IMR-90 (cell line): ENCODE results near the gene DSTYK. TPM values are rescaled to one million over a fixed set of nuclear protein-coding genes. Genes with fewer than 3 reads are reported as not detected.

Experiments used
- ATAC-seq: fragments of 200-7000 bp; cut with Tn5 transposase; 2 replicates; pipeline ENCODE4 v1.9.1; 2020; ENCODE audit warnings: low read depth, mild to moderate bottlenecking, moderate library complexity
- BruUV-seq: library from RNA; stranded (reverse); fragments of 400-500 nt; replicated peaks from 2 replicates; lab custom pipeline; 2021; lab: Mats Ljungman, UMichigan
- CTCF ChIA-PET: fragments of 300-600 bp; formaldehyde crosslinking; extraction: SDS; loops from one replicate; lab custom pipeline; 2021; ENCODE audit warnings: antibody characterized with exemption; lab: Yijun Ruan, JAX
- POLR2A ChIA-PET: fragments of 300-600 bp; sonication (Branson Sonifier 250); formaldehyde crosslinking; loops from one replicate; lab custom pipeline; 2022; ENCODE audit warnings: antibody characterized with exemption; ENCODE audit not compliant: unreplicated experiment; lab: Charles Lee
- DNase-seq: peaks from one replicate; pipeline ENCODE4 v3.0.0; 2013
- H2AFZ ChIP-seq: replicated peaks from 2 replicates; pipeline ENCODE3; 2013; ENCODE audit warnings: low read length, mild to moderate bottlenecking; ENCODE audit not compliant: poor library complexity
- H2AK5ac ChIP-seq: 2 replicates; pipeline ENCODE4 v1.6.1; 2013; ENCODE audit warnings: low read depth, low read length, inconsistent platforms
- H2AK9ac ChIP-seq: replicated peaks from 2 replicates; pipeline ENCODE3; 2013; ENCODE audit warnings: mild to moderate bottlenecking, low read depth, low read length, moderate library complexity; ENCODE audit not compliant: poor library complexity
- H2BK120ac ChIP-seq: 2 replicates; pipeline ENCODE4 v1.6.1; 2013; ENCODE audit warnings: low read depth, low read length, inconsistent platforms
- H2BK15ac ChIP-seq: 3 replicates; pipeline ENCODE4 v1.6.1; 2013; ENCODE audit warnings: low read depth, low read length, inconsistent platforms
- H2BK20ac ChIP-seq: 2 replicates; pipeline ENCODE4 v1.6.1; 2013; ENCODE audit warnings: low read depth, mild to moderate bottlenecking, inconsistent platforms, low read length, moderate library complexity
- H2BK5ac ChIP-seq: 2 replicates; pipeline ENCODE4 v1.6.1; 2013; ENCODE audit warnings: mild to moderate bottlenecking, low read depth, low read length, inconsistent platforms; ENCODE audit not compliant: poor library complexity, severe bottlenecking
- H3K14ac ChIP-seq: replicated peaks from 2 replicates; pipeline ENCODE4 v1.6.1; 2013; ENCODE audit warnings: low read depth, low read length, inconsistent platforms
- H3K18ac ChIP-seq: 2 replicates; pipeline ENCODE4 v1.6.1; 2013; ENCODE audit warnings: low read depth, low read length, control low read depth
- H3K23ac ChIP-seq: 2 replicates; pipeline ENCODE4 v1.6.1; 2013; ENCODE audit warnings: low read depth, low read length, inconsistent platforms
- H3K27ac ChIP-seq: 2 replicates; pipeline ENCODE4 v1.5.1; 2013; ENCODE audit warnings: mild to moderate bottlenecking, control low read depth, low read length; ENCODE audit not compliant: insufficient read depth
- H3K27me3 ChIP-seq: 2 replicates; pipeline ENCODE4 v1.6.1; 2013; ENCODE audit warnings: low read length; ENCODE audit not compliant: control insufficient read depth, insufficient read depth
- H3K36me3 ChIP-seq: 2 replicates; pipeline ENCODE4 v1.6.1; 2013; ENCODE audit warnings: low read length, mixed read lengths; ENCODE audit not compliant: control insufficient read depth, insufficient read depth
- H3K4ac ChIP-seq: 2 replicates; pipeline ENCODE4 v1.6.1; 2013; ENCODE audit warnings: low read depth, low read length, inconsistent platforms
- H3K4me1 ChIP-seq: 2 replicates; pipeline ENCODE4 v1.6.1; 2013; ENCODE audit warnings: low read length, mixed read lengths; ENCODE audit not compliant: control insufficient read depth, insufficient read depth
- H3K4me2 ChIP-seq: 2 replicates; pipeline ENCODE4 v1.6.1; 2013; ENCODE audit warnings: low read depth, mild to moderate bottlenecking, control low read depth, low read length, moderate library complexity
- H3K4me3 ChIP-seq: 2 replicates; pipeline ENCODE4 v1.5.1; 2013; ENCODE audit warnings: low read depth, mild to moderate bottlenecking, control low read depth, low read length, moderate library complexity; ENCODE audit not compliant: insufficient read depth
- H3K56ac ChIP-seq: 2 replicates; pipeline ENCODE4 v1.6.1; 2013; ENCODE audit warnings: low read length, inconsistent platforms; ENCODE audit not compliant: insufficient read depth; ENCODE audit errors: extremely low read depth
- H3K79me1 ChIP-seq, 2 experiments: 2 replicates each; pipeline ENCODE4 v1.6.1; 2013; ENCODE audit warnings: low read length in 2 of 2, inconsistent platforms in 1 of 2, low read depth in 1 of 2
- H3K9ac ChIP-seq: 2 replicates; pipeline ENCODE4 v1.6.1; 2013; ENCODE audit warnings: low read depth, low read length, control low read depth
- H3K9me1 ChIP-seq: 2 replicates; pipeline ENCODE4 v1.6.1; 2013; ENCODE audit warnings: low read length, inconsistent platforms; ENCODE audit not compliant: insufficient read depth
- H3K9me3 ChIP-seq: 2 replicates; pipeline ENCODE4 v1.6.1; 2013; ENCODE audit warnings: low read length; ENCODE audit not compliant: control insufficient read depth, insufficient read depth
- H4K20me1 ChIP-seq: 2 replicates; pipeline ENCODE4 v1.6.1; 2013; ENCODE audit warnings: low read length, inconsistent platforms; ENCODE audit not compliant: insufficient read depth
- H4K5ac ChIP-seq: 2 replicates; pipeline ENCODE4 v1.6.1; 2013; ENCODE audit warnings: mild to moderate bottlenecking, low read depth, low read length, control low read depth
- H4K8ac ChIP-seq, 2 experiments: 2 replicates each; pipeline ENCODE4 v1.6.1; 2013; ENCODE audit warnings: low read depth in 2 of 2, low read length in 2 of 2, control low read depth in 1 of 2, inconsistent platforms in 1 of 2
- H4K91ac ChIP-seq: 2 replicates; pipeline ENCODE4 v1.6.1; 2013; ENCODE audit warnings: low read depth, low read length, inconsistent platforms; ENCODE audit not compliant: insufficient read depth
- MAZ ChIP-seq: IDR thresholded peaks from 2 replicates; pipeline ENCODE4 v1.6.1; 2012; ENCODE audit warnings: low read depth, mild to moderate bottlenecking, low read length, improper control_type of control experiment, moderate library complexity, borderline replicate concordance
- WGBS, 2 experiments: methylation state at CpG; one replicate each; pipeline versions ENCODE4 v1.1.5 to v1.1.7; 2013; ENCODE audit warnings: missing lambda C conversion rate in 2 of 2; ENCODE audit not compliant: insufficient read length in 1 of 2; ENCODE audit errors: extremely low coverage in 2 of 2; 5-methylcytosine and 5-hydroxymethylcytosine counted together
- dilution Hi-C: fragments of 300-500 bp; cut with HindIII; formaldehyde crosslinking; loops from one replicate; pipeline ENCODE4 v1.14.3; 2018; ENCODE audit warnings: low sequenced_read_pairs; ENCODE audit not compliant: unreplicated experiment
- in situ Hi-C: fragments of 300-500 bp; cut with MboI; formaldehyde crosslinking; loops from 3 replicates; pipeline ENCODE4 v1.14.3; 2019; ENCODE audit warnings: low sequenced_read_pairs, inconsistent platforms, mixed read lengths
- intact Hi-C: fragments of 100-400 bp; cut with micrococcal nuclease; formaldehyde crosslinking; loops from 2 replicates; pipeline ENCODE4 v1.10.0; 2022
- polyA plus RNA-seq, 3 experiments: library from polyadenylated mRNA; depleted of rRNA; stranded (reverse); fragments of >200 nt; gene quantifications; 2 replicates each; pipeline ENCODE4 v1.2.3, GENCODE V29; 2012; ENCODE audit warnings: low replicate concordance in 1 of 3
- total RNA-seq: library from RNA; depleted of rRNA; stranded (reverse); fragments of >200 nt; gene quantifications from 2 replicates; pipeline ENCODE4 v1.2.3, GENCODE V29; 2012

The DSTYK gene
- total and polyA plus RNA-seq, 2 of the 4 experiments (the other 2 are of a cell fraction): 8.0 to 18.3 TPM

- CTCF ChIA-PET: interaction anchor here (0.7 kb wide), 1 partner anchor 590 kb away, joined by 8 read pairs; no protein-coding TSS in a partner anchor
- H3K36me3 ChIP-seq: peaks cover 6% of the 10 kb centered on the region; the same call in 1 of the 2 replicates
- H2AFZ ChIP-seq: no peak overlapping the region
- intact Hi-C loops: no loop called here
- WGBS, 2 experiments: no CpG with 5 or more reads among the region's 4 CpGs
- H2BK15ac ChIP-seq: peak overlapping the region; percentile 20; the same call in 1 of the 3 replicates
- no peak for TF ChIP-seq MAZ
- peak overlapping the region; percentile 1; the same call in 1 of the 2 replicates for H2AK5ac ChIP-seq
- H3K18ac ChIP-seq: peak overlapping the region; percentile 9; the same call in 1 of the 2 replicates
- DNase-seq (peak; percentile 54), ATAC-seq (peak; percentile 46)
- H4K91ac ChIP-seq: peak overlapping the region; percentile 24; the same call in 1 of the 2 replicates
- H3K4me3 ChIP-seq: no peak overlapping the region
- in situ Hi-C loops: no loop called here
- peaks cover 11% of the 10 kb centered on the region for H3K4me1 ChIP-seq
- no peaks in the 10 kb centered on the region for H3K9me3 ChIP-seq
- POLR2A ChIA-PET: no interaction called here
- H3K9ac ChIP-seq: no peak overlapping the region
- no TSS peak for BruUV-seq
- H4K5ac ChIP-seq: no peak overlapping the region
- no peaks in the 10 kb centered on the region for H3K27me3 ChIP-seq
- H3K56ac ChIP-seq: no peak overlapping the region
- 0 out of 2 replicates have a peak overlapping the region, but pooled peaks have one; percentile 31 for H3K23ac ChIP-seq
- H2AK9ac ChIP-seq: no peak overlapping the region
- H2BK120ac ChIP-seq: peak overlapping the region; percentile 20
- dilution Hi-C loops: no loop called here
- peak overlapping the region; percentile 72 for H2BK5ac ChIP-seq
- H3K27ac ChIP-seq: peak overlapping the region; percentile 39; the same call in 1 of the 2 replicates
- peak overlapping the region; percentile 66; the same call in 1 of the 2 replicates for H3K14ac ChIP-seq
- no peak overlapping the region for H3K4me2 ChIP-seq
- H4K8ac ChIP-seq: no peak overlapping the region; a peak in 1 of 4 replicates
- 0 out of 2 replicates have a peak, but pooled peaks cover 5% of the 10 kb centered on the region for H4K20me1 ChIP-seq
- peaks cover 12% of the 10 kb centered on the region for H3K9me1 ChIP-seq
- H3K79me1 ChIP-seq: peaks cover 37 to 79% of the 10 kb centered on the region in 2 experiments
- no peak overlapping the region; the same call in 1 of the 2 replicates for H3K4ac ChIP-seq
- no peak overlapping the region for H2BK20ac ChIP-seq
These were observed 27.7 kb downstream of the DSTYK start for GRCh38 chr1:205183676-205184335.
